ENCODE measurements around the gene EGLN2. TPM values are rescaled to one million over a fixed set of nuclear protein-coding genes. Genes with fewer than 3 reads are reported as not detected.
"Not testable (repeated sequence)": the region's sequence is repeated elsewhere in the genome, so short reads cannot be mapped to it uniquely, and the experiment has no call there.

EGLN2 gene
- total RNA-seq, 3 donors from 2014 or later = 78.9 to 90.8 (median 88.5) TPM

GRCh38 chr19:40810649-40811408 lies 11.8 kb downstream of the EGLN2 start:
- DNase-seq (ENCODE audit: low spot score in 2 of 2) = peak; percentile 80
- peaks cover 11 to 19% of the 10 kb centered on the region in 2 donors for H3K4me1 ChIP-seq
- not testable (repeated sequence) for H3K36me3 ChIP-seq, H3K9me3 ChIP-seq, H3K27me3 ChIP-seq
- H3K4me3 ChIP-seq = peak overlapping the region; percentile 29 to 68 (median 50)
- H3K27ac ChIP-seq = peak overlapping the region; percentile 81
- TF ChIP-seq POLR2AphosphoS5 (IDR thresholded peaks at IDR 0.05) = peak in 1 of 3 donors; percentile 51
- TF ChIP-seq, protein P1, sequence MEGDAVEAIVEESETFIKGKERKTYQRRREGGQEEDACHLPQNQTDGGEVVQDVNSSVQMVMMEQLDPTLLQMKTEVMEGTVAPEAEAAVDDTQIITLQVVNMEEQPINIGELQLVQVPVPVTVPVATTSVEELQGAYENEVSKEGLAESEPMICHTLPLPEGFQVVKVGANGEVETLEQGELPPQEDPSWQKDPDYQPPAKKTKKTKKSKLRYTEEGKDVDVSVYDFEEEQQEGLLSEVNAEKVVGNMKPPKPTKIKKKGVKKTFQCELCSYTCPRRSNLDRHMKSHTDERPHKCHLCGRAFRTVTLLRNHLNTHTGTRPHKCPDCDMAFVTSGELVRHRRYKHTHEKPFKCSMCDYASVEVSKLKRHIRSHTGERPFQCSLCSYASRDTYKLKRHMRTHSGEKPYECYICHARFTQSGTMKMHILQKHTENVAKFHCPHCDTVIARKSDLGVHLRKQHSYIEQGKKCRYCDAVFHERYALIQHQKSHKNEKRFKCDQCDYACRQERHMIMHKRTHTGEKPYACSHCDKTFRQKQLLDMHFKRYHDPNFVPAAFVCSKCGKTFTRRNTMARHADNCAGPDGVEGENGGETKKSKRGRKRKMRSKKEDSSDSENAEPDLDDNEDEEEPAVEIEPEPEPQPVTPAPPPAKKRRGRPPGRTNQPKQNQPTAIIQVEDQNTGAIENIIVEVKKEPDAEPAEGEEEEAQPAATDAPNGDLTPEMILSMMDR (IDR thresholded peaks at IDR 0.05) = peak in 1 of 3 donors; percentile 29
- intact Hi-C loops (cut with DNase I; ENCODE audit: low total_unique reads) = loop anchor here (10.0 kb wide), 1 partner anchor 146 kb away; no protein-coding TSS in a partner anchor

GRCh38 chr19:40811478-40812341 lies 12.7 kb downstream of the EGLN2 start:
- Histone ChIP-seq H3K27ac (peak overlapping the region; percentile 81), H3K36me3 (no peaks in the 10 kb centered on the region), H3K9me3 (no peaks in the 10 kb centered on the region), H3K27me3 (no peaks in the 10 kb centered on the region), H3K4me1 (peaks cover 7 to 13% of the 10 kb centered on the region in 2 donors), H3K4me3 (peak overlapping the region; percentile 29 to 68 (median 50))
- intact Hi-C loops (cut with DNase I; ENCODE audit: low total_unique reads) = loop anchor here (10.0 kb wide), 1 partner anchor 147 kb away; no protein-coding TSS in a partner anchor
- TF ChIP-seq POLR2AphosphoS5 (IDR thresholded peaks at IDR 0.05) (no peak), POLR2A (IDR thresholded peaks at IDR 0.05) (no peak)
- TF ChIP-seq, protein P1 (IDR thresholded peaks at IDR 0.05) = no peak
- DNase-seq (ENCODE audit: low spot score in 2 of 2) = no peak

GRCh38 chr19:40812571-40812970 lies 13.6 kb downstream of the EGLN2 start:
- not testable (repeated sequence) for H3K9me3 ChIP-seq; H3K4me3 ChIP-seq; H3K36me3 ChIP-seq; DNase-seq (ENCODE audit: low spot score in 2 of 2); H3K4me1 ChIP-seq; H3K27me3 ChIP-seq
- peak overlapping the region in 1 of 2 donors; percentile 69 for H3K27ac ChIP-seq
- intact Hi-C loops (cut with DNase I; ENCODE audit: low total_unique reads) = loop anchor here (10.0 kb wide), 1 partner anchor 148 kb away; no protein-coding TSS in a partner anchor

GRCh38 chr19:40813182-40813581 lies 14.2 kb downstream of the EGLN2 start:
- Histone ChIP-seq H3K9me3 (no peaks in the 10 kb centered on the region), H3K4me3 (no peak overlapping the region), H3K4me1 (peaks cover 0 to 3% of the 10 kb centered on the region in 2 donors), H3K27me3 (no peaks in the 10 kb centered on the region), H3K36me3 (no peaks in the 10 kb centered on the region), H3K27ac (peak overlapping the region; percentile 52 to 69)
- TF ChIP-seq POLR2AphosphoS5 (IDR thresholded peaks at IDR 0.05) = no peak
- TF ChIP-seq, protein P1 (IDR thresholded peaks at IDR 0.05) = no peak
- no peak for TF ChIP-seq POLR2A (IDR thresholded peaks at IDR 0.05)
- DNase-seq (ENCODE audit: low spot score in 2 of 2) = peak in 1 of 2 donors; percentile 81
- intact Hi-C loops (cut with DNase I; ENCODE audit: low total_unique reads) = loop anchor here (10.0 kb wide), 1 partner anchor 148 kb away; no protein-coding TSS in a partner anchor

DNA sequence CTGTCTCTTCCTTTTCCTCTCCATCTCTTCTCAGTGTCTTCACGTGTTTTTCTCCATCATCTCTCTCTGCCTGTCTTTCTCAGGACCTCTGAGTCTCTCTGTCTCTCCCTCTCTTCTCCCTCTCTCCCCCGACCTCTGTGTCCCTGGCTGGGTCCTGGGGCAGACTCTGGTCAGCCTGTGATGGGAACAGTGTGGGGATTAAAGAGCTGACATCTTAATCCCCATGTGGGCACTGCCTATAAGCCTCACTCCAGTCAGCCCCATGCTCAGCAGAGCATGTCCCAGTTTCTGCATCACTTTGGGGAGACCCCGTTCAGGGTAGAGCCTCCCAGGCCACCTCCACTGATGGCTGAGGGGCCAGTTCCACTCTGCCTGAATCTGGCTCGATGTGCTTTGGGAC lies 16.2 kb downstream of the EGLN2 start:
- Histone ChIP-seq H3K36me3 (no peaks in the 10 kb centered on the region), H3K4me3 (no peak overlapping the region), H3K27me3 (no peaks in the 10 kb centered on the region), H3K9me3 (no peaks in the 10 kb centered on the region), H3K4me1 (peaks cover 0 to 3% of the 10 kb centered on the region in 2 donors), H3K27ac (no peak overlapping the region)
- intact Hi-C loops (cut with DNase I; ENCODE audit: low total_unique reads) = loop anchor here (10.0 kb wide), 1 partner anchor 150 kb away; no protein-coding TSS in a partner anchor
- TF ChIP-seq POLR2A (IDR thresholded peaks at IDR 0.05) (no peak), POLR2AphosphoS5 (IDR thresholded peaks at IDR 0.05) (no peak)
- TF ChIP-seq, protein P1 (IDR thresholded peaks at IDR 0.05) = no peak
- DNase-seq (ENCODE audit: low spot score in 2 of 2) = no peak
